Bone marrow (tissue), 2 donors: ENCODE data around the gene IL9.
"Not testable (repeated sequence)": the region's sequence is repeated elsewhere in the genome, so short reads cannot be mapped to it uniquely, and the experiment has no call there.

Source experiments
- DNase-seq, 2 donors: peaks; one replicate each; lab custom pipeline; 2025; lab: John Stamatoyannopoulos, UW

Gene IL9

DNA sequence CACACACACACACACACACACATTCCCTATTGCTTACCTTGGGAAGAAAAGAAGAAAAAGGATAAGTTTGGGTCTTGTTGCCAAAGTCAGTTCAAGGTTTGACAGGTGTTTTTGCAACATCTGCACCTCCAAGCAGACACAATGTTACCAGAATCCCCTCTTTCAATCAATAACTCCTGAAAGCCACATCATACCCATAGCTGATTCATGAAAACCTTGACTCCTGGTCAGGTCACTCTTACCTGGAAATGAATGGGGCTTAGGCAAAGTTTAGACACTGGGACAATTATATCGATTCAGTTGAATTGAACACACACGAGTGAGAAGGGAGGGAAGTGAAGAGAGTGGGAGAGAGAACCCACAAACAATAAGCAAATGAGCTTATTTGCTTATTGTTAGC lies 27.0 kb downstream of the IL9 start:
- DNase-seq: no peak

DNA sequence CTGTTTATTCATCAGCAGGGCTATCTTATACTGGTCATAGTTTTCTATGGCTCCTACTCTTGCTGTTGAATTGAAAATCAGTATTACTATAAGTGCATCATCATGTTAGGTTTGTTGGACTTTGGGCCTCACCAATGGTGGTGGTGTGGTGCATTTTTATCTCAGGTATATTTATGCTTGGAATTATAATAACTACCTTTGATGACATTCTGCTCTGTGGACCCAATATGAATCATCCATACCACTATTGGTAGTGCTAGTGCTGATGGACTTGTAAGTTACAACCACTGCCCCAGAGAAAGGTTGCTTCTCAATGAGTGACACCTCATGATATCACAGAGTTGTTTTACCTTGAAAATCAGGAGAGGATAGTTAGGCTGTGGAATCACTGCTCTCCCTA lies 28.0 kb downstream of the IL9 start:
- no peak for DNase-seq

DNA sequence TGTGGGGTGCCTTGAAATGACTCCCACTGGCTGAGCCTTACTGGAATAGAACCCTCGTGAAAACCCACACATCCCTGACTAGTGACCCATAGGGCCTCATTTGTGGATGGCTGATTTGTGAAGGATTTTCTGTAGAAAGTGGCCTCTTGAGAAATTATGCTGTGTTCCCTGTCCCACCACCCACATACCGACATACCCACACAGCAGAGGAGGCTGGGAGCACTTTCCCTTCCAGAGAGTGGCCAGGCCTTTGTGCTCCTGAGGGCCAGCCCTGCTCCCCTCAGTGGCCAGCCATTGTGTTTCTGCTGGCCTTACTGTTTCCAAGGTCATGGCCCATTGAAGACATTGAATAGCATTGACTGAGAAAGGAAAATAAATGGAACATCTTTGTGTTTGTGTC lies 29.6 kb downstream of the IL9 start:
- DNase-seq: no peak

DNA sequence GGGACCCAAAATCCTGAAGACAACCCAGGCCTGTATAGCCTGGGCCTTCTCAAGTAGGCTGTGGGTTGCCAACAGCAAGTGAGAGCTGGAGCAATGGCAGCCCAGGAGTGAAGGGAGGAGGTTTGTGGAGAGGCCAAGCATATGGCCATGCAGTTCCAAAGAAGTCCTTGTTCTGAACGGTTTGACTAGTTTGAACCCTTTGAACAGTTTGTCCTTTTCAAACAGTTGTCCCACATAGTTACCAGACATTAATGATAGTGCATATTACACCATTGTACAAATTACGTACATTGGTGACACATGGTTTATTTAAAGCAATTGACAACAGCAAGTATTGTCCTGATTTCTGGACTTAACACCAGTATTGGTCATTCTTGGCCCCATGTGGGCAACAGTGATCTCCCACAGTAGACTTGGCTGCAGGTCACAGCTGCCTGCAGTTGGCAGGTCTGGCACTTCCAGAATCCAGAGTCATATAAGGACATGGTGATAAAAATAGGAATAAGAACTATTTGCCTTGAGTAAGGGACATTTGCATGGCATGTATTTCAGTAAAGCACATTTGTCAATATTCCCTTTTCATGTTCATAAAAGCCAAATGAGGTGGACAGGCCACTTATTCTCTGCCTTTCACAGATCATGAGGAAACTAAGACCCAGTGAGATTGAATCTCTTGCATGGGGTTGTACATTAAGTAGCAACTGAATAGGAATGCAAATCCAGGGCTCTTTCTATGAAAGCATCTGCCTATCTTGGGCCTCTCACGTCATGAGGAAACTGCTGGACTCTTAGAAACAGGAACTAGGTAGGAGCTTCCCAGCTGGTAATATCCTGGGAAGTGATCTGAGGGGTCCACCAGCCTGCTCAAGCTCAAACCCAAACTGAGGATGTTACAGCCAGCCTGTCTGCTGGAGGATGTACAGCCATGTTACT lies 30.9 kb downstream of the IL9 start:
- no peak for DNase-seq

DNA sequence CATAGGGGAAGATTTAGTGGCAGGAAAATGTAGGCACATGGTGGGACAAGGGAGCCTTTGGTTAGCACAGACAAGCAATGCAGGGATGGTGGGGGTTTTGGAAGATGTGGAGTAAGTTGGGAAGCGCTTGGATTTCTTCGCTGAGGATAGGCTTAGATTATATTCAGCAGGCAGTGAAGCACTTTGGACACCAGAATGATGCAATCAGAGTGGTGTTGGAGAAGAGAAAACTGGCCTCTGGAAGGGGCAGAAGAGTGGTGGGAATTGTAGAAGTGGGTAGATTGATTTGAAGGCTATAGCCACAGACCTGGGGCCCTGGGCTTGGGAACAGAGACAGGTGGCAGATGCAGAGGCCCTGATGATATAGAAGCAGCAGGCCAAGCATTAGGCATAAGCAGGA lies 32.9 kb downstream of the IL9 start:
- DNase-seq: no peak

DNA sequence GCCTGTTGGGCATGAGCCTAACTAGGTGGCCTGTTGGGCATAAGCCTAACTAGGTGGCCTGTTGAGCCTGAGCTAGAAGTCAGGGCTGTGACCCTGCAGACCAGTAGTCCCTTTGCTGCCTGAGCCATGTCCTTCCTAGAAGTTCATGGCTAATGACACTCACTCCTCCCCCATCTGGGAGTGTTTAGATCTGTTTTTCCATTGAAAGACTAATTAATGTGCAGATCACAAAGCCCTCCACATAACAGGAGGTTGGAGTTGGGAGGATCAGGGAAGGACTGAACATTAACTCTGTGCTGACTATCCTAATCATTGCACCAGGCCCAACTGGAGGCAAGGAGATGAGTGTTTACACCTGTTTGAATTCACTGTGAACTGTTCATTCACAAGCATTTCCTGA lies 33.6 kb downstream of the IL9 start:
- no peak for DNase-seq

DNA sequence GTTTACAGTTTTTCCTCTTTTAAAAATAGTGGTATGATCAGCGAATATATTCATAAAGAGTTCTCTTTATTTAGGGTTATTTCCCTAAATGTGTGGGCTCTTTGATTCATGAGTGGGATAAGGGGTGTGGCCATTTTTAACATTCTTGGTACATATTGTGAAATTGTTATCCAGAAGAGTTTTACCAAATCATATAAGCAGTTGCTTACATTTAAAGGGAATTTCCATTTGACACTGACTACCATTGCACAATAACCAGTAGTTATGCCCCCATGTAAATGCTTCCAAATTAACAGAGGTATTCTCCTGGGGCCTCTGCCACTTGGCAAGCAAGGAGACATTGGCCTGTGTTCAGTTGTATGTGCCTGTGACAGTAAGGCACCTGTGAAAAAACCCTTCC lies 34.0 kb downstream of the IL9 start:
- DNase-seq: no peak

DNA sequence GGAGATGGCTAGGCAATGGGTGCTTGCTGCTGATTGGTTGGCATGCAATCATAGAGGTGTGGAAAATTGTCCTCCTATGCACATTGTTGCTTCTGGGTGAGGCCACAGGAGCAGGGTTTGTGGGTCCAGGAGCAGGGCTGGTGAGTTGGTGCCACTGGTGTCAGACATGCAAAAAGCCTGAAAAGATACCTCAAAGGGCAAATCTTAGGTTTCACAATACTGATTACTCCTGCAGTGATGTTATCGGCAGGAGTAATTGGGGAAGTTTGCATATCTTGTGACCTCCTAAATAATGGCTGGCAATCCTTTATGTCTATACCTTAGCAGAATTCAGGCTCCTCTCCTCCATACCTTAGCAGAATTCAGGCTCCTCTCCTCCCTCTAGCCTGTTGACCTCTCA lies 36.0 kb downstream of the IL9 start:
- DNase-seq: no peak

DNA sequence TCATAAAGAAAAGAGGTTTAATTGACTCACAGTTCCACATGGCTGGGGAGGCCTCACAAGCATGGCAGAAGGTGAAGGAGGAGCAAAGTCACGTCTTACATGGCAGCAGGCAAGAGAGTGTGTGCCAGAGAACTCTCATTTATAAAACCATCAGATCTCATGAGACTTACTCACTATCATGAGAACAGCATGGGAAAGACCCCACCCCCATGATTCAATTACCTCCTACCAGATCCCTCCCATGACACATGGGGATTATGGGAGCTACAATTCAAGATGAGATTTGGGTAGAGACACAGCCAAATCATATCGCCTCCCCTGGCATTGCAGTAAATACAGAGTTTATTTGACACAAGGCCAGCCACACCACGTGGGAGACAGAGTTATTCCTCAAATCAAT lies 36.5 kb downstream of the IL9 start:
- DNase-seq: not testable (repeated sequence)

DNA sequence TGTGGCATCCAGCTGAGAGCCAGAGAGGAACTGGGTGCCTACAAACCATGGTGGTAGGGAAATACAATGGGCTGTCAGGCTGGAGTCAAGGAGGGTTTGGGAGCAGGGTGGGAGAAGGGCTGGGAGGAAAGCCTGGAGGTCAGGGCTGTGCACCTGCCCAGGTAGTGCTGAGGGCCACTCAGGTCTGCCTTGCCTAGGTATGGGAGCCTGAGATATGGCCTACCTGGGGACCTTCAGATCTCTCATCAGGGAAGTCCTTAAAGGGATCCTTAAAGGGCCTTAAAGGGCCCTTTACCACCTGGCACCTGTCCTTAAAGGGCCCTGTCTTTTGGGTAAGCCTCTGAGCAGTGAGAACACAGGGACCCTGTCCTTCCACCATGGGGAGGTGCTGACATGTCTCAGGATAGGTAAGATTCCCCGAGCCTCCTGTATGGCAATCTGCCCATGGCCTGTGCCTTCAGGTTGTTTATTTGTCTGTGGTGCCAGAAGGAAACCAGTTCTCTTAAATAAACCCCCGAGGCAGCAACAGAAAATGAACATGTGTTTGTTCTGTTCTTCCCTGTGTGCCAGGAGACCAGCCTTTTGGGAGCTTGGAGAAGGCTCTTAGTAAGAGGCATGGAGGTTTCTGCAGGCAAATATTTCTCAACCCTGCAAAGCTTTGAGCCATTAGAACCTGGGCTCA lies 37.9 kb downstream of the IL9 start:
- no peak for DNase-seq

DNA sequence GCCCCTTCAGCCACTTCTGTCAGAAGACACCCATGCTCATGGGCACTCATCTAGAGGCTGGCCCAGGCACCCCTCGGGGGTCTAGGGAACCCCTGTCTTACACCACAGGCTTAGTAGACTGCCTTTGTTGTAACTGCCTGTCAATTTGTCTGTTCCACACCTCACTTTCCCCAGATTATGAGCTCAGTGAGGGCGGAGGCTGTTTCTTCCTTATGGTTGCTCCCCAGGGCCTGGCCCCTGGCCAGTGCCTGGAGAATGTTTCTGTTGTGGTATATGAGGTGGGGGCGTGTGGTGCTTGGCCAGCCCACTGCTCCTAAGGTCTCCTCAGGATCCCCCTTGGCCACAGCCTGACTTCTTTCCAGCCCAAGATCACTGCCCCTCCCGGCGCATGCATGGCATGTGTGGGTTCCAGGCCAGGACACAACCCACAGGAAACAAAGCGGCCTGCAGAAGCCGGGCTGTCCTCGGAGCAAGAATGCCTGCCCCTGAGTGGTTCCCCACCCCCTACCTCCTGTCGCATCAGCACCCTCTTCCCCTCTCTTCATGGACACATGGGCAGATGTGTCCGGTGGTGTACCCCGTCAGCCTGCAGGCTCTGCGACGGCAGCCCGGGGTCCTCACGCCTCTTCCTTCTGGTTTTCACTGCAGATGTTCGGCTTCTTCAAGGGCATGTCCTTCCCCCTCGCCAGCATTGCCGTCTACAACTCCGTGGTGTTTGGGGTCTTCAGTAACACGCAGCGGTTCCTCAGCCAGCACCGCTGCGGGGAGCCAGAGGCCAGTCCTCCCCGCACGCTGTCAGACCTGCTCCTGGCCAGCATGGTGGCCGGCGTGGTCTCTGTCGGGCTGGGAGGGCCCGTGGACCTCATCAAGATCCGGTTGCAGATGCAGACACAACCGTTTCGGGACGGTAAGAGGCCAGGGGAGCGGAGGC lies 43.5 kb downstream of the IL9 start:
- no peak for DNase-seq

DNA sequence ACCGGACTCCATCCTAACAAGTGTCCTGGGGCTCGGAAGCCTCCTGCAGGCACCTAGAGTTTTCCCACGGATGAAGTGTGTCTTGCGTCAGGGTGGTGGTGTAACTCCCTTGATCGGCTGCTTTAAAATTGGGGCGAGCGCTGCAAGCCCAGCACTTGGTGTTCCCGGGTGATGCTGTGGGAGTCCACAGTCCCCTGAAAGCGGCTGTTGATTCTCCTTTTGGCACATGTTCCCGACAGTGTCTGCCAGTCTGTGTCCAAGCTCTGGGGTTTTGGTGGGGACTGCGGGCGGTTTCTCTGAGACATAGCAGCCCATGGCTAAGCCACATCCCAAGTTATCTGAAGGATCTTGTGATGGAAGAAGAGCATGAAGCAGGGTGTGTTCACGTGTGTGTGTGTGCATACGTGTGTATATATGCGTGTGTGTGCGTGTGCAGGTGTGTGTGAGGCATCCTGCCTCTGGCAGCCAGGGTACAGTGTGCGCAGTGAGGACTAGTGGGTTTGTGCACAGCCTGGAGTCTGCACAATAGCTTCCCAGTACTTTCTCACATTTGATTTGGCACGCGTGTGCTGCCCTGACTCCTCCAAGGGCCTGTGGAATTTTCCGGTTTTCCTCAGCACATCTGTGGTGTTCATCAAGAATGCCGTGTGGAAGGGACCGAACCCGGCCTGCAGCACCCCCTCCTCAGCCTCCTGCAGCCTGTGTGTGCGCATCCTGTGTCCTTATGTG lies 44.3 kb downstream of the IL9 start:
- no peak for DNase-seq

DNA sequence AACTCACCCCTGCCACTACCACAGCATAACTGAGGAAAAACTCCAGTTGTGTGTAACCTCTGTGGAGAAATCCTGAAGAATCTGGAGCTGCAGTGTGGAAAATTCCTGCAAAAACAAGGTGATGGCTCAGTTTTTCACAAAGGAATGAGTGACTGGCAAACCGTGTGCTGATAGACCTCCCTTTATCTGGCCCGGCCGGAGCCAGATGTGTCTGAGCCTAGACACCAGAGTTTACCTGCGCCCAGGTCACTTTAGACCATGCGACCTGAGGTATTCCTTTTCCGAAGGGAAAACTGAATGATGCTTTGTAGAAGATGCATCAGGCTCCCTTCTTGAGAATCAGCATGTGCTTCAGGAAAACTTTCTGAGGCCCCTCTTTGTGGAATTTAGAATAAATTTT lies 45.0 kb downstream of the IL9 start:
- DNase-seq: no peak

DNA sequence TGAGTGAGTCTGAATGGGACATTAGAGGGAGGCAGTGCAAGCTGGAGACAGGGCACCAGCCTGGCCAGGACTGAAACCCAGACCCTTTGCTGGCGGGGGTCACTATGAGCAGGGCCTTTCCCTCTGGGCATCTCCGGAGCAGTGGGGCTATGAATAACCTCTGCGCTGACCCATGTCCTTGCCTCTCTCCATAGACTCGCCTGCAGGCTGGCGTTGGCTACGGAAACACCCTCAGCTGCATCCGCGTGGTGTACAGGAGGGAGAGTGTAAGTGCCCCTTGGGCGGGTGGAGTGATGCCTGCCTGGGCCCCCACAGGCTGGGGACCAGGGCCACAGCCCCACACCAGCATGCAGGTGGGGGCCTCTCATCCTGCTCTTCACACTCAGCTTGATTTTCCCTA lies 45.4 kb downstream of the IL9 start:
- DNase-seq: no peak

DNA sequence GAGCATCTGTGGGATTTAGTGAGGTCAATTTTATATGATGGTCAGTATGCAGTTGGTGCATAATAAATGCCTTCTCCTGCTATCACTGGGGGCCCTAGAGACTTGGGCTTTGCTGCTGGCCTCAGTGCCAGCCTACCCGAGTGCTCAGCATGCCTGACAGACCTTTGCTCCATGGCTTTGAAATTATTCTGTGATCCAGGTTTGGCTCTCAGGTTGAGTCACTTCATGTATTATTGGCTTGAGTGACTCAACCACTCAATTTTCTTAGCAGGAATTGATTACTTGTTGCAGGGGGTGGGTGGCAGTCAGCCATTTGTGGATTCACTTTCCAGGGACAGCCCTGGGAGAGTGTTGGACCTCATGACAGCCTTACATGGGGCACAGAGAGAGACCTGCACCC lies 47.7 kb downstream of the IL9 start:
- DNase-seq: no peak

DNA sequence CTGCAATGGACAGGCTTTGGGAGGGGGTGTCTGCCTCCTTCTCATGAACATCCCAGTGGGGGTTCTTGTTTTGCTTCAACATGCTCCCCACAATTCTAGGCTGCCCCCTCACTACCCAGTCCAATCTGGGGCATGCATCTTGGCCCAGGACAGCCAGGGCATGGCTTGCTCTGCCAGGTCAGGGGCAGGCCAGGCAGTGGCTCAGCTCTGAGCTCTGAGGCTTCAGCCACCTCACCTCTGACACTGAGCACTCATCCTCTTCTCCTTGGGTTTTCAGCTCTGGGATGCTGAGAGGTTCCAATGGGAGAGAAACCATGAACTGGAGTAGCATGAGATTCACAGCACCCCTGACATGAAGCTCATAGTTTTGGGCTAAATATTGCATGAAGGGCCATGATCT lies 49.3 kb downstream of the IL9 start:
- no peak for DNase-seq

DNA sequence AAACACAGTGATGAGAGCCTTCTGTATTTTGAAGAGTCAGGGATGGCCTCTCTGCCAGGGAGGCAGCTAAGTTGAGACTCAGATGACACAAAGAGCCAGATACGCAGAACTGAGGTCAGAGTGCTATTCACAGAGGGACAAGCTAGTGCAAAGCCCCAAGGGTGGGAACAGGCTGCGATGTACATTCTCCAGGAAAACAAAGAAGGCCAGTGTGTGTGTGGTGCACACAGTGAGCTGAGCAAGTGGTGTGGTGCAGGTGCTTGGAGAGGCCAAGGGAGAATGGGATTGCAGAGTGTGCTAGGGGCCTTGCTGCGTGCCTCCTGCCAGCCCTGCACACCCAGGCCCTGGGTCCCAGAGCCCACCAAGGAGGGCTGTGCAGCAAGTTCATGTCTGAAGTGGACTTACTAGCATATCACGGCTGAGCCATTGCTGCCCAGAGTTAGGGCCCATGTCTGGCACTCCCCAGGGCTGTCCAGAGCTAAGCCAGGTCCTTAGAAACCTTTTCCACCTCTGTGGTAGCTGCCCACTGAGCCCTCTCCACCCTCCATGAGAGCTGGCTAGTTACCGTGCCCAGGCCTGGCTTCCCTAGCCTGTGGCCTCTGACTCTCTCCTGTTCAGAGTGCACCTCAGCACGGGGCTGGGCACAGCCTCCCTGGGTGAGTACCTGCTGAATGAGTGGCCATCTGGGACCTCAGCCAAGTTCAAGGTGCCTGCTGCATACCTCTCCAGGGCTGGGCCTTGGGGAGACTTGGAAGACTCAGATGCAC lies 51.9 kb downstream of the IL9 start:
- no peak for DNase-seq

DNA sequence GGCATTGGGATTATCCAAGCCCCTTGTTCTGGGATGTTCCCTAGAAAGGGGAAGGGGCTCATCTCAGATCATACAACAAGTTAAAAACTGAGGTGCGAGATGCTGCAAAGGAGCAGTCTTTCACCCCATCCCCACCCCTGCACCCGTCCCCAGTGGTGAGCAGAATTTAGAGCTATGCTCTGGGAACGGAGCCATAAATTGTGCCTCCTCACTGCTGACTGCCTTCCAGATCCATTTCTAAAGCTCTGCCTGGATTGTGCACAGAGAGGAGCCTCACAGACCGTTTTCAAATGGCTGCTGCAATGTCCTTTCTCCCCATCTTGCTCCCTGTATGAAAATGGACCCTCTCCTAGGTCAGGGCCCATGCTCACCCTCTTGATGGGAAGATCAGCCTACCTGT lies 52.9 kb downstream of the IL9 start:
- DNase-seq: no peak
